ENCODE measurements around the gene DCC. TPM values are rescaled to one million over a fixed set of nuclear protein-coding genes. Genes with fewer than 3 reads are reported as not detected.

The DCC gene
- total and polyA plus RNA-seq, 12 donors: under 0.01 to 0.89 (median 0.09) TPM; not detected in 8

- Histone ChIP-seq H3K27me3 (no peaks in the 10 kb centered on the region), H3K36me3 (no peaks in the 10 kb centered on the region), H3K4me1 (no peaks in the 10 kb centered on the region), H3K9me3 (peaks cover 0 to 4% (median 0%) of the 10 kb centered on the region in 11 donors), H3K4me3 (peak overlapping the region in 4 of 10 donors; percentile 12 to 26 (median 25)), H3K27ac (no peak overlapping the region)
- TF ChIP-seq CTCF (IDR thresholded peaks at IDR 0.05): no peak
- intact Hi-C loops (cut with DNase I): no loop called here
- ATAC-seq (no peak), DNase-seq (no peak)
- WGBS, 2 donors: 59 to 64% methylated on average over 10 of the region's 10 CpGs
These were observed 776.0 kb downstream of the DCC start for GRCh38 chr18:53115876-53116585.

GRCh38 chr18:53117851-53118250 is 777.9 kb downstream of the DCC start:
- no peak overlapping the region for H3K27ac ChIP-seq
- no peak for TF ChIP-seq CTCF (IDR thresholded peaks at IDR 0.05)
- ATAC-seq: no peak
- H3K9me3 ChIP-seq: no peaks in the 10 kb centered on the region
- no peak for DNase-seq
- no peak overlapping the region for H3K4me3 ChIP-seq
- no peaks in the 10 kb centered on the region for H3K27me3 ChIP-seq
- intact Hi-C loops (cut with DNase I): no loop called here
- no peaks in the 10 kb centered on the region for H3K4me1 ChIP-seq
- H3K36me3 ChIP-seq: no peaks in the 10 kb centered on the region
- WGBS, 2 donors: 64 to 72% methylated on average over 3 of the region's 3 CpGs

GRCh38 chr18:53126210-53126609 is 786.2 kb downstream of the DCC start:
- ATAC-seq (no peak), DNase-seq (no peak)
- H3K9me3 ChIP-seq: no peaks in the 10 kb centered on the region
- no peak overlapping the region for H3K4me3 ChIP-seq
- 56 to 65% methylated on average over 1 of the region's 1 CpG for whole genome bisulfite sequencing, 2 donors
- H3K27ac ChIP-seq: no peak overlapping the region
- no peaks in the 10 kb centered on the region for H3K4me1 ChIP-seq
- intact Hi-C loops (cut with DNase I): no loop called here
- no peaks in the 10 kb centered on the region for H3K27me3 ChIP-seq
- TF ChIP-seq CTCF (IDR thresholded peaks at IDR 0.05): no peak
- no peaks in the 10 kb centered on the region for H3K36me3 ChIP-seq

GRCh38 chr18:53131001-53131400 is 791.0 kb downstream of the DCC start:
- WGBS, 2 donors: 81 to 88% methylated on average over 1 of the region's 1 CpG
- Histone ChIP-seq H3K27me3 (no peaks in the 10 kb centered on the region), H3K36me3 (no peaks in the 10 kb centered on the region), H3K27ac (no peak overlapping the region), H3K4me3 (no peak overlapping the region), H3K4me1 (no peaks in the 10 kb centered on the region), H3K9me3 (peaks cover 0 to 3% (median 0%) of the 10 kb centered on the region in 11 donors)
- no peak for TF ChIP-seq CTCF (IDR thresholded peaks at IDR 0.05)
- no peak for ATAC-seq
- intact Hi-C loops (cut with DNase I): no loop called here
- no peak for DNase-seq
